Osteocyte (in vitro differentiated cells): Measurements from ENCODE around the gene AAK1. TPM values are rescaled to one million over a fixed set of nuclear protein-coding genes. Genes with fewer than 3 reads are reported as not detected.

Source experiments
- DNase-seq: peaks from one replicate; pipeline ENCODE4 v3.0.0; 2021; ENCODE audit warnings: mixed read lengths; ENCODE audit not compliant: unreplicated experiment; ENCODE audit errors: extremely low spot score
- H3K27ac Mint-ChIP-seq: one replicate; pipeline ENCODE4 v1.8.0; 2021; ENCODE audit warnings: mild to moderate bottlenecking, mixed read lengths; ENCODE audit not compliant: unreplicated experiment
- H3K27me3 Mint-ChIP-seq: one replicate; pipeline ENCODE4 v1.8.0; 2021; ENCODE audit warnings: mixed read lengths; ENCODE audit not compliant: unreplicated experiment
- H3K36me3 Mint-ChIP-seq: one replicate; pipeline ENCODE4 v1.8.0; 2021; ENCODE audit warnings: mixed read lengths; ENCODE audit not compliant: unreplicated experiment
- H3K4me1 Mint-ChIP-seq: one replicate; pipeline ENCODE4 v1.8.0; 2021; ENCODE audit warnings: mixed read lengths; ENCODE audit not compliant: unreplicated experiment
- H3K4me3 Mint-ChIP-seq: one replicate; pipeline ENCODE4 v1.8.0; 2021; ENCODE audit warnings: mild to moderate bottlenecking, moderate library complexity, mixed read lengths; ENCODE audit not compliant: unreplicated experiment
- H3K9me3 Mint-ChIP-seq: one replicate; pipeline ENCODE4 v1.8.0; 2021; ENCODE audit warnings: mixed read lengths; ENCODE audit not compliant: unreplicated experiment
- total RNA-seq: library from RNA; stranded (reverse); gene quantifications from 2 replicates; pipeline ENCODE4 v1.2.1, GENCODE V29; 2021
- TF ChIP-seq, protein P1 (sequence below): fragments of 200-600 bp; sonication (generic); IDR thresholded peaks from 2 replicates; pipeline ENCODE4 v1.5.0; 2021; ENCODE audit warnings: antibody characterized with exemption, mild to moderate bottlenecking, moderate library complexity

AAK1 gene
- total RNA-seq, 1 donor from 2014 or later: 66.0 TPM

DNA sequence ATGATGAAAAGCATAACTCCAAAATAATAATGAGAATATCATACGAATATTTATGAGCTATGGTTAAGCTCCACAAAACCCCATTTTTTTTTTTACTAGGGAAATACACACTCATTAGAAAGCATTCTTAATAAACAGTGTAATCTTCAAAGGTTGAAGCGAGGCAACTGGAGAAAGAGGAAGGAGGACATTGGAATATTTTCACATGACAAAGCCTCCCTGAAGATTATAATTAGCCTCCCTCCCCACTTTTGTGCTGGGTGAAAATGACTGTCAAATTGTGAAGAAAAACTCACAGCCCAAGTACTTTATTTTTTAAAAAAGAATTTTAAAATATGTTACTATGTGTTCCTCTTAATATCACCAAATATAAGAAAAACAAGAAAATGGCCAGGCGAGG lies 142.2 kb downstream of the AAK1 start:
- Mint-ChIP-seq H3K36me3 (peaks cover 33% of the 10 kb centered on the region), H3K4me3 (no peak overlapping the region), H3K27ac (no peak overlapping the region), H3K9me3 (no peaks in the 10 kb centered on the region), H3K27me3 (no peaks in the 10 kb centered on the region), H3K4me1 (no peaks in the 10 kb centered on the region)
- TF ChIP-seq, protein P1, sequence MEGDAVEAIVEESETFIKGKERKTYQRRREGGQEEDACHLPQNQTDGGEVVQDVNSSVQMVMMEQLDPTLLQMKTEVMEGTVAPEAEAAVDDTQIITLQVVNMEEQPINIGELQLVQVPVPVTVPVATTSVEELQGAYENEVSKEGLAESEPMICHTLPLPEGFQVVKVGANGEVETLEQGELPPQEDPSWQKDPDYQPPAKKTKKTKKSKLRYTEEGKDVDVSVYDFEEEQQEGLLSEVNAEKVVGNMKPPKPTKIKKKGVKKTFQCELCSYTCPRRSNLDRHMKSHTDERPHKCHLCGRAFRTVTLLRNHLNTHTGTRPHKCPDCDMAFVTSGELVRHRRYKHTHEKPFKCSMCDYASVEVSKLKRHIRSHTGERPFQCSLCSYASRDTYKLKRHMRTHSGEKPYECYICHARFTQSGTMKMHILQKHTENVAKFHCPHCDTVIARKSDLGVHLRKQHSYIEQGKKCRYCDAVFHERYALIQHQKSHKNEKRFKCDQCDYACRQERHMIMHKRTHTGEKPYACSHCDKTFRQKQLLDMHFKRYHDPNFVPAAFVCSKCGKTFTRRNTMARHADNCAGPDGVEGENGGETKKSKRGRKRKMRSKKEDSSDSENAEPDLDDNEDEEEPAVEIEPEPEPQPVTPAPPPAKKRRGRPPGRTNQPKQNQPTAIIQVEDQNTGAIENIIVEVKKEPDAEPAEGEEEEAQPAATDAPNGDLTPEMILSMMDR: no peak
- no peak for DNase-seq

DNA sequence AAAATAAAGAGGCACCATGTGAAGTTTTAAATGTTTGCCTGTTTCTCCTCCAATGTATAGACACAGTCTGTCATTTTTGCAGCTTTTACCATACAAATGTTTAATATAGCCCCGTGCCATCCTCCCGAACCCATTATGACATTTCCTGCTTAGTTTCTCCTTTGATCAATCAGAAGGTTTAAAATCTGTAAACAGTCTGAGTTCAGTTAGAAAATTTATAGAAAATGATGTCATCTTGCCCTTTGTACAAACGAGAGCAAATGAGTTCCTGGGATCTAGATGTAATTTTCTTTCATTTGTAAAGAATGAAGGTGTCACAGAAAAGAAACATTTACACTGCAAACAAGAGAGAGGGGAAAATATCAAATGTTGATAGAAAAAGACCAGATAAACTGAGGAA lies 143.6 kb downstream of the AAK1 start:
- Mint-ChIP-seq H3K9me3 (no peaks in the 10 kb centered on the region), H3K27me3 (no peaks in the 10 kb centered on the region), H3K4me1 (no peaks in the 10 kb centered on the region), H3K36me3 (peaks cover 23% of the 10 kb centered on the region), H3K4me3 (no peak overlapping the region), H3K27ac (no peak overlapping the region)
- TF ChIP-seq, protein P1: no peak
- no peak for DNase-seq

DNA sequence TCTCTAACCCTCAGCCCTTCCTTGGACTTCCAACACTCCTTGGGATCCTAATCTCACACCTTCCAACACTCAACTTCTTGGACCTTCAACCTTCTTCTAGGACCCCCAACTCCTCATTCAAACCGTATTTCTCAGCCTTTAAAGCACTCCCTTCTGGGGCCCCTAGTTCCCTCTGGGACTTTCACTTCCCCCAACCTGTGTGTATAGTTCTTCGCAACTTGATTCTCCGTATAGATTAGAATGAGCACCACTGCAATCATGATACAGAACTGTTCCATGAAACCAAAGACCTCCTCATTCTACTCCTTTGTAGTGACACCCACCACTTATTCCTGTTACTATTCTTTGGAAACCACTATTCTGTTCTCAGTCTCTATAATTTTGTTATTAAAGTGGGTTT lies 144.3 kb downstream of the AAK1 start:
- no peak for DNase-seq
- Mint-ChIP-seq H3K4me3 (no peak overlapping the region), H3K4me1 (no peaks in the 10 kb centered on the region), H3K27me3 (no peaks in the 10 kb centered on the region), H3K27ac (no peak overlapping the region), H3K9me3 (no peaks in the 10 kb centered on the region), H3K36me3 (peaks cover 23% of the 10 kb centered on the region)
- TF ChIP-seq, protein P1: no peak

DNA sequence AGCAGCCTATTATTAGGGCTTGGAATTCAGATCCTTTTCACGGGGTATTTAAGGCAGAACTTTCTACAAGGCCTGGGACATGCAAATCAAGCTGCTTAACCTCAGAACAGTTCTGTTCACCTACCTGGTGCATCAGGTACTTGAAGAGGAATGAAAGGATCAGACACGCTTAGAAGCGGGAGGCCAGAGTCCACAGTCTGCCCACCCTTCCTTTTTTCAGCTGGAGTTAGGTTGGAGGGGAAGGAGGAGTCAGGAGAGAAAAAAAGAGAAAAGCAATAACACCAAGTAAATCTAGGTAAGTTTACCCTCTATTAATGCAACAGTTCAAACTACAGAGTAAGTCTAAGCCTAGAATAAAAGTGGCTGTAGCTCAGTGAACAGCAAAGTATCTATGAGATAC lies 147.7 kb downstream of the AAK1 start:
- Mint-ChIP-seq H3K9me3 (no peaks in the 10 kb centered on the region), H3K36me3 (peaks cover 29% of the 10 kb centered on the region), H3K4me3 (no peak overlapping the region), H3K4me1 (no peaks in the 10 kb centered on the region), H3K27me3 (no peaks in the 10 kb centered on the region), H3K27ac (no peak overlapping the region)
- TF ChIP-seq, protein P1: no peak
- DNase-seq: no peak

DNA sequence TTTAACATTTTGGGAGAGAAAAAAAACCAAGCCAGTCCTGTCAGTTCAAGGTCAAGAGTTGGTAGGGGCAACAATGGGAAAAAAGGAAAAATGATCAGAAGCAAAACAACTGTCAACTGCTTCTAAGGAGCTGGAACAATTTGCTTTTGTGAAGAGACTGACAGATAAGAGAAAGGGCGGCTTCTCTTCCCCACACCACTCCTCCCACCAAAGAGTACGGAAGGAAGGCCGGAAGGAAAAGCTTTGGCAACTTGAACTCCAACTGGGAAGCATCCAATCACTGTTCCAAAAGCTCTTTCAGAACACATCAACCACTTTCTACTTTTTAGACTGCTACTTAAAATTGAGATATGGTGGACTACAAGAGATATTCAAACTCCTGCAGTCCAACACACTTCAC lies 148.5 kb downstream of the AAK1 start:
- TF ChIP-seq, protein P1: no peak
- peaks cover 29% of the 10 kb centered on the region for H3K36me3 Mint-ChIP-seq
- peaks cover 2% of the 10 kb centered on the region for H3K4me1 Mint-ChIP-seq
- DNase-seq: no peak
- H3K9me3 Mint-ChIP-seq: no peaks in the 10 kb centered on the region
- H3K27ac Mint-ChIP-seq: no peak overlapping the region
- H3K4me3 Mint-ChIP-seq: no peak overlapping the region
- no peaks in the 10 kb centered on the region for H3K27me3 Mint-ChIP-seq
